H1 (cell line): ENCODE measurements around the gene AK8. TPM values are rescaled to one million over a fixed set of nuclear protein-coding genes. Genes with fewer than 3 reads are reported as not detected.

ENCODE experiments used
- CHD7 ChIP-seq: fragments of 300-600 bp; sonication (generic); IDR thresholded peaks from 2 replicates; pipeline ENCODE4 v1.7.1; 2012; ENCODE audit warnings: low read length, moderate library complexity, mild to moderate bottlenecking, inconsistent platforms; ENCODE audit not compliant: insufficient replicate concordance
- FOSL1 ChIP-seq: IDR thresholded peaks from 2 replicates; pipeline ENCODE4 v1.6.1; 2011; ENCODE audit warnings: mild to moderate bottlenecking, low read depth, low read length, moderate library complexity; ENCODE audit not compliant: insufficient read depth
- HDAC2 ChIP-seq, 2 experiments: fragments of 300-600 bp in 1 of 2; sonication (generic) in 1 of 2; IDR thresholded peaks; 2 replicates each; pipeline ENCODE4 v1.6.1; 2011 to 2012; ENCODE audit warnings: low read depth in 2 of 2, low read length in 2 of 2, mild to moderate bottlenecking in 2 of 2, moderate library complexity in 2 of 2, borderline replicate concordance in 1 of 2, inconsistent platforms in 1 of 2
- JUN ChIP-seq: IDR thresholded peaks from 2 replicates; pipeline ENCODE4 v1.6.1; 2011; ENCODE audit warnings: low read depth, mild to moderate bottlenecking, improper control_type of control experiment, low read length
- KDM4A ChIP-seq: IDR thresholded peaks from one replicate; pipeline ENCODE4 v1.7.1; 2012; ENCODE audit warnings: low read depth, mild to moderate bottlenecking, moderate library complexity, low read length, inconsistent platforms; ENCODE audit not compliant: severe bottlenecking
- RBBP5 ChIP-seq: IDR thresholded peaks from 2 replicates; pipeline ENCODE4 v1.7.1; 2012; ENCODE audit warnings: low read depth, mild to moderate bottlenecking, inconsistent platforms, low read length, moderate library complexity, borderline replicate concordance
- RNF2 ChIP-seq: fragments of 200-900, 300-1000 bp; sonication (generic); IDR thresholded peaks from 2 replicates; pipeline ENCODE4 v1.7.1; 2016; ENCODE audit warnings: borderline replicate concordance, low read depth, mild to moderate bottlenecking, antibody characterized with exemption, low read length; ENCODE audit not compliant: poor library complexity, severe bottlenecking; ENCODE audit errors: missing control alignments
- TAF1 ChIP-seq: IDR thresholded peaks from 2 replicates; pipeline ENCODE4 v1.6.1; 2011; ENCODE audit warnings: mild to moderate bottlenecking, low read depth, low read length
- TCF12 ChIP-seq: IDR thresholded peaks from 2 replicates; pipeline ENCODE4 v1.6.1; 2011; ENCODE audit warnings: low read depth, mild to moderate bottlenecking, low read length
- polyA plus RNA-seq, 7 experiments: library from polyadenylated mRNA; depleted of rRNA in 3 of 7; stranded (reverse) in 5 of 7; unstranded in 2 of 7; fragments of >200 nt in 5 of 7; fragments of 200-250 nt in 2 of 7; gene quantifications; 1 replicate in 5 of 7; 2 replicates in 1 of 7; 4 replicates in 1 of 7; pipeline versions ENCODE4 v1.2.1 to v1.2.3, GENCODE V29; 2011 to 2013; ENCODE audit warnings: missing spikeins in 2 of 7, mixed read lengths in 2 of 7
- total RNA-seq: library from RNA; stranded (reverse); fragmentation: NEBNext Ultra II Directional; extraction: Animal tissue kit (Norgen Biotek cat#: 25700); gene quantifications from 2 replicates; pipeline ENCODE4 v1.2.1, GENCODE V29; 2021

AK8 gene
- total and polyA plus RNA-seq, 2 of the 8 experiments (the other 6 are each of a cell fraction or from before 2014, with no cell fraction given) = 0.35 to 0.48 TPM

GRCh38 chr9:132806723-132807421 is 71.2 kb downstream of the AK8 start (continued):
- TF ChIP-seq CHD7 (no peak), RBBP5 (no peak; the same call in 1 of the 2 replicates), HDAC2 (IDR thresholded peaks at IDR 0.05; ENCODE audit: borderline replicate concordance in 1 of 2, low read depth in 2 of 2, low read length in 2 of 2) (0 out of 4 replicates have a peak, but pooled peaks of 1 of the 2 experiments have one; percentile 40), TCF12 (0 out of 2 replicates have a peak, but pooled peaks have one; percentile 19), RNF2 (no peak), TAF1 (0 out of 2 replicates have a peak, but pooled peaks have one; percentile 37), KDM4A (no peak), FOSL1 (no peak), JUN (no peak)
